H1 (cell line): Measurements from ENCODE around the gene ABCA13. TPM values are rescaled to one million over a fixed set of nuclear protein-coding genes. Genes with fewer than 3 reads are reported as not detected.

Experiments used
- CTCF ChIA-PET: fragments of 300-600 bp; sonication (Branson Sonifier 250); formaldehyde crosslinking; loops from one replicate; lab custom pipeline; 2021; ENCODE audit not compliant: partially characterized antibody; lab: Charles Lee
- POLR2A ChIA-PET: fragments of 300-600 bp; sonication (Branson Sonifier 250); formaldehyde crosslinking; loops from one replicate; lab custom pipeline; 2021; ENCODE audit warnings: inconsistent platforms; ENCODE audit not compliant: partially characterized antibody; lab: Charles Lee
- DNase-seq, 2 experiments: peaks; one replicate each; pipeline versions ENCODE4 v3.0.0 to v3.0.0-alpha.2; 2010 to 2022; ENCODE audit warnings: low spot score in 2 of 2, low read depth in 1 of 2, mixed read lengths in 1 of 2
- FAIRE-seq: peaks from 2 replicates; lab custom pipeline; 2011; peaks lifted over from hg19 to GRCh38; lab: Jason Lieb, UNC
- H2AFZ ChIP-seq: 2 replicates; pipeline ENCODE4 v1.8.1; 2012; ENCODE audit warnings: low read length, inconsistent platforms
- H2AK5ac ChIP-seq: 2 replicates; pipeline ENCODE4 v1.6.1; 2013; ENCODE audit warnings: low read depth, low read length
- H2BK120ac ChIP-seq: replicated peaks from 2 replicates; pipeline ENCODE3; 2013; ENCODE audit warnings: low read depth, low read length, inconsistent platforms
- H2BK12ac ChIP-seq: 2 replicates; pipeline ENCODE4 v1.6.1; 2013; ENCODE audit warnings: low read depth, low read length
- H2BK15ac ChIP-seq: 2 replicates; pipeline ENCODE4 v1.6.1; 2013; ENCODE audit warnings: low read length
- H2BK20ac ChIP-seq: 2 replicates; pipeline ENCODE4 v1.6.1; 2013; ENCODE audit warnings: low read length
- H2BK5ac ChIP-seq: 2 replicates; pipeline ENCODE4 v1.6.1; 2013; ENCODE audit warnings: low read depth, low read length
- H3K14ac ChIP-seq: 2 replicates; pipeline ENCODE4 v1.6.1; 2013; ENCODE audit warnings: inconsistent platforms; ENCODE audit not compliant: insufficient read length
- H3K18ac ChIP-seq: 2 replicates; pipeline ENCODE4 v1.6.1; 2013; ENCODE audit warnings: low read length; ENCODE audit errors: extremely low read depth
- H3K23ac ChIP-seq: 2 replicates; pipeline ENCODE4 v1.6.1; 2013; ENCODE audit warnings: inconsistent platforms; ENCODE audit not compliant: insufficient read length
- H3K23me2 ChIP-seq: 2 replicates; pipeline ENCODE4 v1.6.1; 2013; ENCODE audit warnings: low read depth, low read length
- H3K27ac ChIP-seq: 2 replicates; pipeline ENCODE4 v1.6.1; 2011; ENCODE audit warnings: low read depth, low read length, inconsistent platforms
- H3K27me3 ChIP-seq, 4 experiments: replicated peaks in 1 of 4; 1 replicate in 1 of 4; 2 replicates in 3 of 4; pipeline versions ENCODE4 v1.6.1 to v1.8.1; 2011 to 2013; ENCODE audit warnings: low read length in 3 of 4, mild to moderate bottlenecking in 3 of 4, inconsistent platforms in 2 of 4, mixed read lengths in 2 of 4, moderate library complexity in 1 of 4; ENCODE audit not compliant: control insufficient read depth in 3 of 4, insufficient read depth in 3 of 4; ENCODE audit errors: extremely low read depth in 1 of 4
- H3K36me3 ChIP-seq, 4 experiments: 2 replicates each; pipeline versions ENCODE4 v1.6.1 to v1.8.1; 2011 to 2013; ENCODE audit warnings: mild to moderate bottlenecking in 4 of 4, low read length in 3 of 4, moderate library complexity in 2 of 4, control low read depth in 1 of 4, inconsistent platforms in 1 of 4; ENCODE audit not compliant: insufficient read depth in 4 of 4, control insufficient read depth in 2 of 4
- H3K4ac ChIP-seq: replicated peaks from 2 replicates; pipeline ENCODE3; 2013; ENCODE audit warnings: low read length, low read depth, mixed read lengths, inconsistent platforms; ENCODE audit not compliant: insufficient read length
- H3K4me1 ChIP-seq, 4 experiments: replicated peaks in 1 of 4; 1 replicate in 1 of 4; 2 replicates in 3 of 4; pipeline versions ENCODE4 v1.6.1 to v1.8.1; 2011 to 2013; ENCODE audit warnings: low read length in 3 of 4, inconsistent platforms in 2 of 4, mixed read lengths in 1 of 4; ENCODE audit not compliant: insufficient read depth in 4 of 4, control insufficient read depth in 3 of 4
- H3K4me2 ChIP-seq, 2 experiments: 2 replicates each; pipeline versions ENCODE4 v1.6.1 to v1.8.1; 2011 to 2013; ENCODE audit warnings: low read depth in 2 of 2, low read length in 2 of 2, control low read depth in 1 of 2, inconsistent platforms in 1 of 2, mild to moderate bottlenecking in 1 of 2; ENCODE audit not compliant: insufficient read depth in 1 of 2
- H3K4me3 ChIP-seq, 4 experiments: fragments of 200-600, 300-600 bp in 1 of 4; sonication (generic), shearing (Covaris generic), sonication (Bioruptor Twin) in 1 of 4; 2 replicates each; pipeline versions ENCODE4 v1.5.1 to v1.8.1; 2011 to 2016; ENCODE audit warnings: low read length in 4 of 4, low read depth in 3 of 4, control low read depth in 2 of 4, inconsistent platforms in 2 of 4, mild to moderate bottlenecking in 2 of 4, mixed read lengths in 1 of 4, moderate library complexity in 1 of 4; ENCODE audit not compliant: insufficient read depth in 2 of 4; ENCODE audit errors: extremely low read depth in 1 of 4
- H3K56ac ChIP-seq: replicated peaks from 2 replicates; pipeline ENCODE3; 2013; ENCODE audit warnings: low read depth, mild to moderate bottlenecking, mixed read lengths, low read length, inconsistent platforms; ENCODE audit not compliant: insufficient read length
- H3K79me1 ChIP-seq: 2 replicates; pipeline ENCODE4 v1.6.1; 2013; ENCODE audit warnings: low read depth, low read length, control low read depth
- H3K79me2 ChIP-seq, 2 experiments: 2 replicates each; pipeline versions ENCODE4 v1.6.1 to v1.8.1; 2012 to 2013; ENCODE audit warnings: low read length in 2 of 2, mild to moderate bottlenecking in 2 of 2, inconsistent platforms in 1 of 2; ENCODE audit not compliant: insufficient read depth in 2 of 2, control insufficient read depth in 1 of 2
- H3K9ac ChIP-seq, 4 experiments: replicated peaks in 1 of 4; 1 replicate in 1 of 4; 2 replicates in 3 of 4; pipeline versions ENCODE4 v1.6.1 to v1.8.1; 2011 to 2013; ENCODE audit warnings: low read depth in 3 of 4, low read length in 3 of 4, control low read depth in 2 of 4, mild to moderate bottlenecking in 2 of 4, moderate library complexity in 2 of 4, inconsistent platforms in 1 of 4; ENCODE audit errors: extremely low read depth in 1 of 4
- H3K9me3 ChIP-seq, 2 experiments: 2 replicates each; pipeline versions ENCODE4 v1.6.1 to v1.8.1; 2012 to 2013; ENCODE audit warnings: mild to moderate bottlenecking in 2 of 2, moderate library complexity in 2 of 2, control low read depth in 1 of 2, inconsistent platforms in 1 of 2, low read depth in 1 of 2, low read length in 1 of 2, mixed read lengths in 1 of 2; ENCODE audit not compliant: insufficient read depth in 2 of 2
- H4K20me1 ChIP-seq, 2 experiments: replicated peaks in 1 of 2; 2 replicates each; pipeline versions ENCODE3 to v1.8.1; 2011 to 2013; ENCODE audit warnings: inconsistent platforms in 2 of 2, low read length in 2 of 2, mild to moderate bottlenecking in 1 of 2; ENCODE audit not compliant: insufficient read depth in 2 of 2, control insufficient read depth in 1 of 2
- H4K5ac ChIP-seq: 2 replicates; pipeline ENCODE4 v1.6.1; 2013; ENCODE audit warnings: low read length, low read depth, mixed read lengths, inconsistent platforms; ENCODE audit not compliant: insufficient read length
- H4K8ac ChIP-seq: 2 replicates; pipeline ENCODE4 v1.8.0; 2013; ENCODE audit warnings: mild to moderate bottlenecking, moderate library complexity, low read length, inconsistent platforms; ENCODE audit not compliant: insufficient read depth; ENCODE audit errors: extremely low read depth
- H4K91ac ChIP-seq: replicated peaks from 2 replicates; pipeline ENCODE3; 2013; ENCODE audit warnings: low read length, mixed read lengths, inconsistent platforms; ENCODE audit not compliant: insufficient read length
- ASH2L ChIP-seq: fragments of 200-600, 300-600 bp; sonication (generic); IDR thresholded peaks from one replicate; pipeline ENCODE4 v1.7.1; 2017; ENCODE audit warnings: low read length
- CBX8 ChIP-seq: fragments of 300-800, 300-1000 bp; sonication (generic); IDR thresholded peaks from 2 replicates; pipeline ENCODE4 v1.7.1; 2016; ENCODE audit warnings: low read depth, low read length, borderline replicate concordance
- EGR1 ChIP-seq: IDR thresholded peaks from 2 replicates; pipeline ENCODE4 v1.6.1; 2011; ENCODE audit warnings: low read depth, low read length, borderline replicate concordance
- EP300 ChIP-seq, 2 experiments: IDR thresholded peaks; 1 replicate in 1 of 2; 2 replicates in 1 of 2; pipeline ENCODE4 v1.6.1; 2011 to 2012; ENCODE audit warnings: low read depth in 2 of 2, low read length in 2 of 2, mild to moderate bottlenecking in 2 of 2, borderline replicate concordance in 1 of 2, inconsistent platforms in 1 of 2, moderate library complexity in 1 of 2
- FOSL1 ChIP-seq: IDR thresholded peaks from 2 replicates; pipeline ENCODE4 v1.6.1; 2011; ENCODE audit warnings: mild to moderate bottlenecking, low read depth, low read length, moderate library complexity; ENCODE audit not compliant: insufficient read depth
- MAFK ChIP-seq: IDR thresholded peaks from 2 replicates; pipeline ENCODE4 v1.6.1; 2012; ENCODE audit warnings: low read depth, mild to moderate bottlenecking, improper control_type of control experiment, low read length
- PHF8 ChIP-seq: fragments of 200-600 bp; sonication (generic); conservative IDR thresholded peaks from 2 replicates; pipeline ENCODE4 v1.7.1; 2012; ENCODE audit warnings: low read depth, mild to moderate bottlenecking, inconsistent platforms, low read length, moderate library complexity
- RAD21 ChIP-seq, 2 experiments: IDR thresholded peaks in 1 of 2; conservative IDR thresholded peaks in 1 of 2; 2 replicates each; pipeline ENCODE4 v1.6.1; 2011; ENCODE audit warnings: low read depth in 2 of 2, low read length in 2 of 2, improper control_type of control experiment in 1 of 2, inconsistent platforms in 1 of 2, mild to moderate bottlenecking in 1 of 2, moderate library complexity in 1 of 2
- TEAD4 ChIP-seq: IDR thresholded peaks from 2 replicates; pipeline ENCODE4 v1.6.1; 2012; ENCODE audit warnings: low read depth, low read length, inconsistent platforms, mixed read lengths
- ZNF274 ChIP-seq: IDR thresholded peaks from 2 replicates; pipeline ENCODE4 v1.7.0; 2012; ENCODE audit warnings: low read length, borderline replicate concordance; ENCODE audit errors: extremely low read depth
- WGBS, 2 experiments: shearing (Covaris generic) in 1 of 2; methylation state at CpG; one replicate each; pipeline versions ENCODE4 v1.1.6 to v1.1.7; 2013 to 2015; ENCODE audit warnings: low lambda C conversion rate in 2 of 2, mixed read lengths in 2 of 2, inconsistent platforms in 1 of 2, low coverage in 1 of 2, missing lambda C conversion rate in 1 of 2; ENCODE audit not compliant: insufficient replicate concordance in 2 of 2, insufficient coverage in 1 of 2, insufficient read length in 1 of 2; ENCODE audit errors: extremely low coverage in 1 of 2, missing lambda C conversion rate in 1 of 2; 5-methylcytosine and 5-hydroxymethylcytosine counted together
- polyA plus RNA-seq, 7 experiments: library from polyadenylated mRNA; depleted of rRNA in 3 of 7; stranded (reverse) in 5 of 7; unstranded in 2 of 7; fragments of >200 nt in 5 of 7; fragments of 200-250 nt in 2 of 7; gene quantifications; 1 replicate in 5 of 7; 2 replicates in 1 of 7; 4 replicates in 1 of 7; pipeline versions ENCODE4 v1.2.1 to v1.2.3, GENCODE V29; 2011 to 2013; ENCODE audit warnings: missing spikeins in 2 of 7, mixed read lengths in 2 of 7
- total RNA-seq: library from RNA; stranded (reverse); fragmentation: NEBNext Ultra II Directional; extraction: Animal tissue kit (Norgen Biotek cat#: 25700); gene quantifications from 2 replicates; pipeline ENCODE4 v1.2.1, GENCODE V29; 2021
- TF ChIP-seq, protein P1 (sequence below), 3 experiments: IDR thresholded peaks; 1 replicate in 2 of 3; 2 replicates in 1 of 3; pipeline versions ENCODE4 v1.5.1 to v1.6.1; 2011; ENCODE audit warnings: low read length in 3 of 3, mild to moderate bottlenecking in 3 of 3, inconsistent platforms in 2 of 3, low read depth in 1 of 3, moderate library complexity in 1 of 3; ENCODE audit not compliant: insufficient read depth in 1 of 3; ENCODE audit errors: control extremely low read depth in 1 of 3

ABCA13 gene
- total and polyA plus RNA-seq, 2 of the 8 experiments (the other 6 are each of a cell fraction or from before 2014, with no cell fraction given) = 0.07 to 0.09 TPM

DNA sequence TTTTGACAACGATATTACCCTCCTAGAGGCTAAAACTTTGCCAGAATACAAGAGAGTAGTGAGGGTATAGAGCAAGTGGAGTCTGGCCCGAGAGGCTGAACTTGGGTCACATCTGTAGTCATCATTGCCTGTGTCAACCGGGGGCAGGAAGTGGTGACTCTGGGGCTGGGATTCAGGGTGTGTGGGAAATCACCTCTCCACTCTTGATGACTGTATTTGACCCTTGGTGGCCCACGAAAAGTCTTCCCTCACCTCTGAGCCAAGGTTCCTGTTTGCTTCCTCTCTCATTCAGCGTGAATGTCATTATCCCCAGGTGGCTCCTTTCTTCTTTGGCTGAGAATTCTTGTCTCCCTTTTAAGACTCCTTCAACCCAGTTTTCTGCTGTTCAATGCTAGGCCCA, 240.4 kb downstream of the ABCA13 start:
- no peak overlapping the region for H3K27ac ChIP-seq
- peaks cover 0 to 3% of the 10 kb centered on the region in 2 experiments; a peak in 1 of 4 replicates for H3K9me3 ChIP-seq
- 0 out of 2 replicates have a peak overlapping the region, but pooled peaks have one; percentile 3 for H2AFZ ChIP-seq
- ChIA-PET CTCF (interaction anchor here (0.7 kb wide), 1 partner anchor 112 kb away, joined by 3 read pairs; no protein-coding TSS in a partner anchor), POLR2A (no interaction called here)
- no peaks in the 10 kb centered on the region for H4K20me1 ChIP-seq
- 91% methylated on average over 5 of the region's 5 CpGs; no CpG with 5 or more reads in 1 of the 2 experiments for WGBS, 2 experiments
- no peak overlapping the region for H3K18ac ChIP-seq
- H3K14ac ChIP-seq = no peak overlapping the region
- no peaks in the 10 kb centered on the region for H3K27me3 ChIP-seq
- H2BK15ac ChIP-seq = no peak overlapping the region
- DNase-seq (no peak), FAIRE-seq (no peak)
- H3K4me1 ChIP-seq = no peaks in the 10 kb centered on the region
- no peak overlapping the region for H2AK5ac ChIP-seq
- no peak overlapping the region for H3K56ac ChIP-seq
- no peak overlapping the region for H3K23ac ChIP-seq
- H3K79me2 ChIP-seq = no peaks in the 10 kb centered on the region
- H3K23me2 ChIP-seq = no peaks in the 10 kb centered on the region; the same call in 1 of the 2 replicates
- H2BK20ac ChIP-seq = peak overlapping the region; percentile 72; the same call in 1 of the 2 replicates
- H4K8ac ChIP-seq = no peak overlapping the region
- no peak overlapping the region for H3K9ac ChIP-seq
- no peaks in the 10 kb centered on the region for H3K36me3 ChIP-seq
- no peak overlapping the region for H3K4ac ChIP-seq
- H2BK5ac ChIP-seq = no peak overlapping the region
- H2BK120ac ChIP-seq = no peak overlapping the region
- H4K5ac ChIP-seq = no peak overlapping the region
- H3K79me1 ChIP-seq = no peaks in the 10 kb centered on the region
- no peak overlapping the region for H3K4me3 ChIP-seq
- H2BK12ac ChIP-seq = no peak overlapping the region
- no peak overlapping the region for H3K4me2 ChIP-seq
- H4K91ac ChIP-seq = no peak overlapping the region
- TF ChIP-seq MAFK (no peak), TEAD4 (no peak), PHF8 (no peak), EP300 (IDR thresholded peaks at IDR 0.05; ENCODE audit: borderline replicate concordance in 1 of 2, low read depth in 2 of 2, low read length in 2 of 2) (no peak), ASH2L (no peak), RAD21 (IDR thresholded peaks at IDR 0.05 in 1 of 2, conservative IDR thresholded peaks at IDR 0.05 in 1 of 2; ENCODE audit: low read depth in 2 of 2, low read length in 2 of 2) (no peak), ZNF274 (no peak), CBX8 (no peak), EGR1 (no peak), FOSL1 (no peak)
- TF ChIP-seq, protein P1, sequence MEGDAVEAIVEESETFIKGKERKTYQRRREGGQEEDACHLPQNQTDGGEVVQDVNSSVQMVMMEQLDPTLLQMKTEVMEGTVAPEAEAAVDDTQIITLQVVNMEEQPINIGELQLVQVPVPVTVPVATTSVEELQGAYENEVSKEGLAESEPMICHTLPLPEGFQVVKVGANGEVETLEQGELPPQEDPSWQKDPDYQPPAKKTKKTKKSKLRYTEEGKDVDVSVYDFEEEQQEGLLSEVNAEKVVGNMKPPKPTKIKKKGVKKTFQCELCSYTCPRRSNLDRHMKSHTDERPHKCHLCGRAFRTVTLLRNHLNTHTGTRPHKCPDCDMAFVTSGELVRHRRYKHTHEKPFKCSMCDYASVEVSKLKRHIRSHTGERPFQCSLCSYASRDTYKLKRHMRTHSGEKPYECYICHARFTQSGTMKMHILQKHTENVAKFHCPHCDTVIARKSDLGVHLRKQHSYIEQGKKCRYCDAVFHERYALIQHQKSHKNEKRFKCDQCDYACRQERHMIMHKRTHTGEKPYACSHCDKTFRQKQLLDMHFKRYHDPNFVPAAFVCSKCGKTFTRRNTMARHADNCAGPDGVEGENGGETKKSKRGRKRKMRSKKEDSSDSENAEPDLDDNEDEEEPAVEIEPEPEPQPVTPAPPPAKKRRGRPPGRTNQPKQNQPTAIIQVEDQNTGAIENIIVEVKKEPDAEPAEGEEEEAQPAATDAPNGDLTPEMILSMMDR (IDR thresholded peaks at IDR 0.05; ENCODE audit: control extremely low read depth in 1 of 3, insufficient read depth in 1 of 3, low read depth in 1 of 3, low read length in 3 of 3) = no peak
